ENCODE results near the gene VWF.

GRCh38 chr12:6065863-6066199 is 58.6 kb downstream of the VWF start:
- TF ChIP-seq CTCF (IDR thresholded peaks at IDR 0.05; ENCODE audit: low read depth, low read length) (no peak), EZH2phosphoT487 (IDR thresholded peaks at IDR 0.05; ENCODE audit: low read depth) (no peak)
